Measurements from ENCODE around the gene TTLL10. TPM values are rescaled to one million over a fixed set of nuclear protein-coding genes. Genes with fewer than 3 reads are reported as not detected.

The TTLL10 gene
- total RNA-seq, 2 experiments from 2014 or later, result not detected

- Mint-ChIP-seq H3K27ac (peak overlapping the region; percentile 66), H3K36me3 (peaks cover 7% of the 10 kb centered on the region), H3K27me3 (no peaks in the 10 kb centered on the region), H3K4me1 (no peaks in the 10 kb centered on the region), H3K4me3 (peak overlapping the region; percentile 61), H3K9me3 (ENCODE audit: low read depth) (peaks cover 14% of the 10 kb centered on the region)
- CTCF ChIA-PET, result interaction anchor here (0.9 to 1.7 kb wide), 3 partner anchors 12 to 142 kb away, joined by 3 to 4 read pairs (median 3); no protein-coding TSS in a partner anchor
- DNase-seq (peak; percentile 76), ATAC-seq (peak; percentile 75)
These were observed 16.2 kb upstream of the TTLL10 start for GRCh38 chr1:1157426-1157913.

DNA sequence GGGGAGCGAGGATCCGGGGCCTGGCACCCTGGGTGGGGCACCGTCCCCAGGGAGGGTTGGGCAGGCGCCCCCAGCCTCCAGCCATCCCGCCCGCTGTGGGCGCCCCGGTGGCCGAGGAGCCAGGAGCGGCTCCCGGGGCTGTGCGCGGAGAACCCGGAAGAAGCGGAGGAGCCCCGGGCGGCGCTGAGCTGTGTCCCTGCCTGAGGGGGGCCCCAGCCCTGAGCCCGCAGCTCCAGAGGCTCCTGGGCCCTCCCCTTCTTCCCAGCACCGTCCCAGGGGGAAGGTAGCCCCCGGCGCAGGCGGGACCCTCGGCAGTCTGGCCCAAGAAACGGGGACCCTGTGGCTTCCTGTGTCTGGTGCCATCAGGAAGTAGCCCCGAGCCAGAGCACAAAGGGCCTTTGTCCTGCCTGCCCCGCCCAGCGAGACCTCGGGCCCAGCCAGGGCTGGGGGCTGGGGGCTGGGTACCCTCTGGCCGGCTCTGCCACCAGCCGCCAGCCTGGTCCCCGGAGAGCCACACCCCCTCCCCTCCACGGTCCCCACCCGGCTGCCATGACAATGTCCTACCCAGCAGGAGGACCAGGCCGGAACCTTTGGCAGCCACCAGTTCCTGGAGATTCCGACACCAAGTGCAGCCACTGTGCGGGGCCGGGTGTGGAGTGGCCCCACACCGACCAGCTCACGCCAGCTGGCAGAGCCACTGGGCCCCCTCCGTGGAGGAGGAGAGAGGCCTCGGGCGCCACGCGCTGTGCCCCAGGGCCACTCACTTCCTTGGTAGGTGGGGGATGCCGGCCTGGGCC is 15.6 kb upstream of the TTLL10 start:
- ATAC-seq (peak; percentile 80), DNase-seq (peak; percentile 54)
- no peak overlapping the region for H3K4me3 Mint-ChIP-seq
- H3K4me1 Mint-ChIP-seq, result no peaks in the 10 kb centered on the region
- no peak overlapping the region for H3K27ac Mint-ChIP-seq
- CTCF ChIA-PET, result interaction anchor here (1.1 to 1.7 kb wide), 3 partner anchors 11 to 22 kb away, joined by 3 to 4 read pairs (median 3); no protein-coding TSS in a partner anchor
- H3K27me3 Mint-ChIP-seq, result no peaks in the 10 kb centered on the region
- peaks cover 2% of the 10 kb centered on the region for H3K36me3 Mint-ChIP-seq
- peaks cover 8% of the 10 kb centered on the region for H3K9me3 Mint-ChIP-seq (ENCODE audit: low read depth)

- peaks cover 4% of the 10 kb centered on the region for H3K27me3 Mint-ChIP-seq
- H3K36me3 Mint-ChIP-seq, result no peaks in the 10 kb centered on the region
- no peak overlapping the region for H3K4me3 Mint-ChIP-seq
- no peak overlapping the region for H3K27ac Mint-ChIP-seq
- H3K9me3 Mint-ChIP-seq (ENCODE audit: low read depth), result no peaks in the 10 kb centered on the region
- CTCF ChIA-PET, result no interaction called here
- DNase-seq, result no peak
- no peak for ATAC-seq
- no peaks in the 10 kb centered on the region for H3K4me1 Mint-ChIP-seq
These were observed 13.3 kb upstream of the TTLL10 start for GRCh38 chr1:1160281-1160930.

DNA sequence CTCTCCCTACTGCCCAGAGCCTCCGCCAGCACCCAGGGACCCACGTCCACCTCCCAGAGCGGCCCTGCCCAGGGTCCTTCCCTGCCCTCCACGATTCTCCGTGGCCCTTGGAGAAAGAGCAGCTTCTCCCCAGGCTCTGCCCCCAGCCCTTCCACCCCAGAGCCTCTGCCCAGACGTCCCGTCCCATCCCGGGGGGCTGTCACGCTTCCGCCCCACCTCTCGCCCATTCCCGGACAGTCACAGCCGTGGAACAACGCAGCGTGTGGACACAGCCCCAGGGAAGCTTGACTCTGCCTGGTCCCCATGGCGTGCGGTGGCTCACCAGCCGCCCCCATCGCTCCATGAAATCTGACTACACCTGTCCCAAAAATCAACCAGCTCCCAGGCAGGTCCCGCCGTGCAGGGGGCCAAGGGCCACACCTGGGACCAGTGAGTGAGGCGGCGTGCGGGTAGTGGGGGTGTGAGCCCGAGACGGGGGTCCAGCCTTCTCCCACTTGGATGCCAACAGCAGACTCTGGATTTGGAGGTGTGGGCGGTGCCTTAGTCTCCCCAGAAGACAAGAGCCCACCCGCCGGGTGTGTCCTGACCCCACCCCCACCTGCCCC is 12.5 kb upstream of the TTLL10 start:
- DNase-seq (no peak), ATAC-seq (no peak)
- peaks cover 9% of the 10 kb centered on the region for H3K27me3 Mint-ChIP-seq
- no peaks in the 10 kb centered on the region for H3K9me3 Mint-ChIP-seq (ENCODE audit: low read depth)
- H3K36me3 Mint-ChIP-seq, result no peaks in the 10 kb centered on the region
- no peaks in the 10 kb centered on the region for H3K4me1 Mint-ChIP-seq
- CTCF ChIA-PET, result no interaction called here
- no peak overlapping the region for H3K4me3 Mint-ChIP-seq
- no peak overlapping the region for H3K27ac Mint-ChIP-seq

DNA sequence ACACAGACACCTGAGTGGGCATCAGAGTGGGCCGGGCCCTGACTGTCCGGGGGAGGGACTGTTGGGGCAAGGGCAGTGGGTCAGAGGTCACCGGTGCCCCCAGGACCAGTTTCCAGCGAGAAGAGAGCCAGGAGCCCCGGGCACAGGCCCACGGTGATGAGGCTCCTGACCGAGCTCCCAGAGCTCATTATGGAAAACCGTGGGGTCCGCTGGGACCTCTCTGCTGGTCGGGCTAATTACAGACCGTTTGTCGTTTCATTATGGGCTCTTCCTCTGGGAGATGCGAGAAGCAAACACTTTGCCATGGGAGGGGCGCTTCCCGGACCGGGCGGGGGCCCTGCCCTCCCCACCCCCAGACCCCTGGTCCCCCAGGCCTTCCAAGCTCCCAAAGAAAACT is 12.0 kb upstream of the TTLL10 start:
- ATAC-seq (no peak), DNase-seq (no peak)
- H3K4me1 Mint-ChIP-seq, result no peaks in the 10 kb centered on the region
- no peak overlapping the region for H3K4me3 Mint-ChIP-seq
- CTCF ChIA-PET, result no interaction called here
- no peaks in the 10 kb centered on the region for H3K36me3 Mint-ChIP-seq
- peaks cover 9% of the 10 kb centered on the region for H3K27me3 Mint-ChIP-seq
- H3K27ac Mint-ChIP-seq, result no peak overlapping the region
- no peaks in the 10 kb centered on the region for H3K9me3 Mint-ChIP-seq (ENCODE audit: low read depth)

DNA sequence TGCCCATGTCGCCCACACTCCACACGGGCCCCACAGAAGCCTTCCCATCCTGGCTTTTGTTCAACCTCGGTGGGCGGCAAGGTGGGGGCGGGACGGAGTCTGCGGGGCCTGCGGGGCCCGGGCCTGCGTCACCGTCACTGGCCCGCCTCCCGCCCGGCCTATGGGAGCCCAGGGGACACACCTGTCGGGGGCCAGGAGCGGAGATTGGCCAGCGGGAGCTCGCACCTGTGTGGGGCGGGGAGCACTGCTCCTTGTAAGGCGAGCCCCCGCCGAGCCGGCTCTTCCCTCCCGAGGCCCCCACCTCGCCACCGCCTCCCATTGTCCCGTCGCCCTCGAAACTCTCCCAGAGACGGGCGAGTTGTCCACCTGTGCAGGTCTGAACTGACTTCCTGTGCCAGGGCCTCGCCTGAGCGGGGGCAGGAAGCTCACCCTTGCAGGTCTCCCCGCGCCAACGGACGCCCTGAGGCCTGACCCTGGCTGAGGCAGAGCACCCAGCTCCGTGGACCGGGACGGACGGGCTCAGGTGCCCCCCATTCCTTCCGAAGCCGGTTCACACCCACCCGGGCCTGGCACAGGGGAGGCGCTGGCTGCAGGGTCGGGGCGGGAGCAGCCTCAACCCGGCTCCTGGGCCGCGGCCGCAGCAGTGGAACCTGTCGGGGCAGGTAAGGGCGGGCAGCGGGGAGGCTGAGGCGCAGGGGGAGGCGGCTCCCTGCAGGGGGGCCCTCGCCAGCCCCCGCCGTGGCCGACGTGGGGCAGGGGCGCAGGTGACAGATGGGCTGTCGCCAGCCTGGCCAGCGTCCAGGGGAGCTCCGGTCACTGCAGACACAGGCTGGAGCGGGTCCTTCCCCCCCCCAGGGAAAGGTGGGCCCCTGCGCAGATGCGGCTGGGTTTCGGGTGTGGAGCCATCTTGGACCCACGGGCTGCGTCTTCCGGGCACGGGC is 10.8 kb upstream of the TTLL10 start:
- Mint-ChIP-seq H3K4me1 (no peaks in the 10 kb centered on the region), H3K9me3 (ENCODE audit: low read depth) (no peaks in the 10 kb centered on the region), H3K27me3 (peaks cover 9% of the 10 kb centered on the region), H3K27ac (no peak overlapping the region), H3K4me3 (no peak overlapping the region), H3K36me3 (no peaks in the 10 kb centered on the region)
- DNase-seq, result no peak
- no peak for ATAC-seq
- CTCF ChIA-PET, result no interaction called here

DNA sequence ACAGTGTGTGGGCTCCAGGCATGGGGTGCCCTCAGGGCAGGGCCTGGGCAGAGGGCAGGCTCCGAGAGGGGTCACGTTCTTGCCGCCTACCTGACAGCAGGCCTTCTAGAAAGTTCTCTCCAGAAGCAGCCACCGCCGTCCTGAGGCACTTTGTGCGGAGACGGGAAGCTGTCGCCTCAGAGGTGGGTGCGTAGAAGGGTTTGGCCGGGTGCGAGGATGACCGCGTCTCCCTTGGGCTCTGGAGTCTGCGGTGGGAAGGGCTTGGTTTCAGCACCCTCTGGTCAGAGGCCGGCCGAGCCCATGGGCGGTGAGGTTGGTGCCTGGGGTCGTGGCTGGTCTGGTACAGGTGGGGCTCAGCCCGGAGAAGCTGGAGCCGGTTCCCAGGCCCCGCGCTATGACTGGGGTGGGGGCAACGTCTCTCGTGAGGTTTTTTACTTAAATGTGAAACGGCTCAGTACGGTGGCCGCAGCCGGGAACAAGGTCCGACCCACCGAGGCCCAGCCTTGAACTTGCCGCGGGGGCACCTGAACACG is 10.1 kb upstream of the TTLL10 start:
- no peak for DNase-seq
- ATAC-seq, result no peak
- CTCF ChIA-PET, result no interaction called here
- Mint-ChIP-seq H3K4me1 (no peaks in the 10 kb centered on the region), H3K27me3 (peaks cover 9% of the 10 kb centered on the region), H3K9me3 (ENCODE audit: low read depth) (no peaks in the 10 kb centered on the region), H3K4me3 (no peak overlapping the region), H3K36me3 (no peaks in the 10 kb centered on the region), H3K27ac (no peak overlapping the region)

DNA sequence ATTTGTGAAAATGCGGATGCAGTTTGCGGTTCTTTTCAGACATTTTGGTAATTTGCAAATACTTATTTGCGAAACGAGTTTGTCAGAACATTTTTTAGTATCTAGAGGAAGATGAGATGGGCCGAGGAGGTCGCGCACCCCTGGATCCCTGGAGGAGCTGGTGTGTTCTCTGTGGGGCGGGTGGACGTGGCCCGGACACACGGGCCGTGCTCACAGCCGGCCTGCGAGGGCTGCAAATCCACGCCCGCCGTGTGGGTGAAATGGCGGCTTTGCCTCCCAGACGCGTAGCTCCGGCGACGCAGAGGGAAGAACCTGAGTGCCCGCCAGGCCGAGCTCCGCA is 9.3 kb upstream of the TTLL10 start:
- Mint-ChIP-seq H3K27ac (no peak overlapping the region), H3K27me3 (peaks cover 9% of the 10 kb centered on the region), H3K4me3 (no peak overlapping the region)

DNA sequence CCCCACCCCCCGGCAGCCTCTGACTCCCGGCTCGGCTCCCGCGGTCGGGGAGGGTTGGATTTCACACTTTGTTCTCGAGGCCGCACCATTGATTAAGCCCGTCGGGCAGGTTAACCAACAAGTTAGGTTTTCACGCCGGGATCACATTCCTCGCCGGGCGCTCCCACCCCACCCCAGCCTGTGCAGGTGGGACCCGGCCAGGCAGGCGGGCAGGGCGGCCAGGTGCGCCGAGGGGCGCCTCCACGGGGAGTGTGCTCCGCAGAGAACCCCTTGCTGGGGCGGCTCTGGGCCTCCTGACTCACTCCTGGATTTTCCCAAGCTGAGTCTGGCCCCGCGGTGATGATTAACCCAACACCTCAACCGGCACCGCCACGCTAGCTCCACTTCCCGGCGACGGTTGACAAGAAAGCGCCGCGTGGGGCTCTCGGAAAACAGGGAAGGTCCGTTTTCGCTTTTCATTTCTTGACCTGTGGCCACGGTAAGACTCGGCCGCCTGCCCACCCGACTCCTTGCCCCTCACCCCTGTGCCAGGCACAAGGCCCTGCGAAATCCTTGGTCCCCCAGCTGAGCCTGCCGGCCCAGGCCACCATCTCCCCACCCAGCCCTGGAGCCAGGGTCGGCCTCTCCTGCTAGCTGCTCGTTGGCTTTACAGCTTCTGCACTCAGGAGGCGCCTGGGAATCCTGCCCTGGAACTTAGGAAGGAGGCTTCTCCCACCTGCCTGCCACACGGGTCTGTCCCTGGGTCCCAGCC is 8.8 kb upstream of the TTLL10 start:
- H3K4me1 Mint-ChIP-seq, result peaks cover 2% of the 10 kb centered on the region
- H3K36me3 Mint-ChIP-seq, result no peaks in the 10 kb centered on the region
- H3K9me3 Mint-ChIP-seq (ENCODE audit: low read depth), result no peaks in the 10 kb centered on the region
- H3K27ac Mint-ChIP-seq, result no peak overlapping the region
- no peak overlapping the region for H3K4me3 Mint-ChIP-seq
- CTCF ChIA-PET, result interaction anchor here (0.6 kb wide), 1 partner anchor 39 kb away, joined by 3 read pairs; no protein-coding TSS in a partner anchor
- H3K27me3 Mint-ChIP-seq, result peaks cover 10% of the 10 kb centered on the region
- DNase-seq, result no peak
- no peak for ATAC-seq

More for the DNA sequence above, 9.3 kb upstream of the TTLL10 start:
- Mint-ChIP-seq H3K4me1 (no peaks in the 10 kb centered on the region), H3K36me3 (no peaks in the 10 kb centered on the region), H3K9me3 (ENCODE audit: low read depth) (no peaks in the 10 kb centered on the region)
- DNase-seq, result no peak
- CTCF ChIA-PET, result no interaction called here
- no peak for ATAC-seq

GRCh38 chr1:1165485-1165884 is 8.2 kb upstream of the TTLL10 start:
- peaks cover 14% of the 10 kb centered on the region for H3K27me3 Mint-ChIP-seq
- ATAC-seq (no peak), DNase-seq (no peak)
- CTCF ChIA-PET, result interaction anchor here (0.6 kb wide), 1 partner anchor 39 kb away, joined by 3 read pairs; no protein-coding TSS in a partner anchor
- no peaks in the 10 kb centered on the region for H3K9me3 Mint-ChIP-seq (ENCODE audit: low read depth)
- H3K36me3 Mint-ChIP-seq, result no peaks in the 10 kb centered on the region
- H3K4me3 Mint-ChIP-seq, result no peak overlapping the region
- no peak overlapping the region for H3K27ac Mint-ChIP-seq
- peaks cover 6% of the 10 kb centered on the region for H3K4me1 Mint-ChIP-seq

DNA sequence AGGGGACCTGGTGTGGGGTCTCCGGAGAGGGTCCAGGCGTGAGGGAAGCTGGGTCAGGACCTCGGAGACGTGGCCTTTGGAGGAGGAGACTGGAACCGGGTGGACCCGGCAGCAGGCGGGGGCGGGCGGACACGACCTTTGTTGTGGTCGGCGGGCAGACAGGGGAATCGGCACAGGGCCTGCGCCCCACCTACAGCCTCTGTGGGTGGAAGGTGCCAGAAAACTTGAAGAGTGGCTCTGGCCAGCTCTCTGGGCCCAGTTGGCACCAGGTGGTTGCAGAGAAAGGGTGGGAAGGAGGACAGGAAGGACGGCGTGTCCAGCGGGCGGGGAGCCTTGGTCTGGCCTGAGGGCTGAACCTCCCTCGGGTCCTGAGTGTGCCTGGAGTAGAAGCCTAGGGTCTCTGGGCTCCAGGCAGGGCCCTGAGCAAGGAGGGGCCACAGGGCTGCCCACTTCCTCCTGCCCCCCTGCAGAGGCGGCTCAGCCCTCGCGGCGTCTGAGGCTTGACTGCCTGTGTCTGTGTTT is 7.7 kb upstream of the TTLL10 start:
- CTCF ChIA-PET, result no interaction called here
- H3K27ac Mint-ChIP-seq, result no peak overlapping the region
- H3K36me3 Mint-ChIP-seq, result no peaks in the 10 kb centered on the region

More for the DNA sequence above, 7.7 kb upstream of the TTLL10 start:
- DNase-seq (no peak), ATAC-seq (no peak)
- Mint-ChIP-seq H3K9me3 (ENCODE audit: low read depth) (no peaks in the 10 kb centered on the region), H3K4me1 (peaks cover 6% of the 10 kb centered on the region), H3K27me3 (peaks cover 14% of the 10 kb centered on the region), H3K4me3 (no peak overlapping the region)
